ENCODE results near the gene MAPK7.

DNA sequence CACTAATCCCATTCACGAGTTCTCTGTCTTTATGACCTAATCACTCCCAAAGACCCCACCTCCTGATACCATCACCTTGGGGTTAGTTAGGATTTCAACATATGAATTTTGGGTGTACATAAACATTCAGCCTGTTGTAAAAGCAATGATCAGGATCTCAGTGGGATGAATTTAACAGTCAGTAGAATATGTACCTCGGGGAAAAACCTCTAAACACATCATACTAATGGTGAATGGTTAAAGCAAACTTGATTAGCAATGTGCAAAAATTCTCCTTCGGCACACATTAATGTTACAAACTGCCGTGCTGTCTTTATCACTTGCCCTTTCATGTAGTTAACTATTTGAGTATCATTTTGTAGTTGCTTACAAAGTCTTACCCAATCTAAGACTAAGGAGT lies 42.9 kb downstream of the MAPK7 start:
- TF ChIP-seq, protein P1, sequence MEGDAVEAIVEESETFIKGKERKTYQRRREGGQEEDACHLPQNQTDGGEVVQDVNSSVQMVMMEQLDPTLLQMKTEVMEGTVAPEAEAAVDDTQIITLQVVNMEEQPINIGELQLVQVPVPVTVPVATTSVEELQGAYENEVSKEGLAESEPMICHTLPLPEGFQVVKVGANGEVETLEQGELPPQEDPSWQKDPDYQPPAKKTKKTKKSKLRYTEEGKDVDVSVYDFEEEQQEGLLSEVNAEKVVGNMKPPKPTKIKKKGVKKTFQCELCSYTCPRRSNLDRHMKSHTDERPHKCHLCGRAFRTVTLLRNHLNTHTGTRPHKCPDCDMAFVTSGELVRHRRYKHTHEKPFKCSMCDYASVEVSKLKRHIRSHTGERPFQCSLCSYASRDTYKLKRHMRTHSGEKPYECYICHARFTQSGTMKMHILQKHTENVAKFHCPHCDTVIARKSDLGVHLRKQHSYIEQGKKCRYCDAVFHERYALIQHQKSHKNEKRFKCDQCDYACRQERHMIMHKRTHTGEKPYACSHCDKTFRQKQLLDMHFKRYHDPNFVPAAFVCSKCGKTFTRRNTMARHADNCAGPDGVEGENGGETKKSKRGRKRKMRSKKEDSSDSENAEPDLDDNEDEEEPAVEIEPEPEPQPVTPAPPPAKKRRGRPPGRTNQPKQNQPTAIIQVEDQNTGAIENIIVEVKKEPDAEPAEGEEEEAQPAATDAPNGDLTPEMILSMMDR (IDR thresholded peaks at IDR 0.05; ENCODE audit: insufficient read depth, low read depth, low read length) = no peak
- no peak for TF ChIP-seq EZH2 (IDR thresholded peaks at IDR 0.05; ENCODE audit: insufficient read depth, low read length)
